HUES64 (cell line): ENCODE measurements around the gene RAPSN. TPM values are rescaled to one million over a fixed set of nuclear protein-coding genes. Genes with fewer than 3 reads are reported as not detected.
A peak's percentile ranks its signal among the peaks of the same experiment; 100 is the strongest.

Source experiments
- H3K27ac ChIP-seq: 2 replicates; pipeline ENCODE4 v1.7.0; 2013; ENCODE audit warnings: low read depth, low read length, inconsistent platforms
- H3K27me3 ChIP-seq: 2 replicates; pipeline ENCODE4 v1.6.1; 2013; ENCODE audit warnings: mild to moderate bottlenecking, low read length; ENCODE audit not compliant: insufficient read depth
- H3K36me3 ChIP-seq: 2 replicates; pipeline ENCODE4 v1.6.1; 2013; ENCODE audit warnings: mild to moderate bottlenecking, low read length; ENCODE audit not compliant: insufficient read depth
- H3K4me1 ChIP-seq: 2 replicates; pipeline ENCODE4 v1.6.1; 2013; ENCODE audit warnings: mild to moderate bottlenecking, low read length, moderate library complexity; ENCODE audit not compliant: insufficient read depth
- H3K4me3 ChIP-seq: 2 replicates; pipeline ENCODE4 v1.5.1; 2013; ENCODE audit warnings: mild to moderate bottlenecking, low read length, moderate library complexity
- H3K9ac ChIP-seq: 2 replicates; pipeline ENCODE4 v1.6.1; 2013; ENCODE audit warnings: mild to moderate bottlenecking, low read depth, low read length
- H3K9me3 ChIP-seq: 2 replicates; pipeline ENCODE4 v1.6.1; 2013; ENCODE audit warnings: low read depth, low read length; ENCODE audit not compliant: insufficient read depth
- WGBS: fragments of 150-250, 120-280 bp; methylation state at CpG from one replicate; pipeline ENCODE4 v1.1.7; 2013; ENCODE audit warnings: missing lambda C conversion rate; 5-methylcytosine and 5-hydroxymethylcytosine counted together
- polyA plus RNA-seq, 2 experiments: library from polyadenylated mRNA; stranded (reverse); fragments of 50-300 nt; gene quantifications; one replicate each; pipeline ENCODE4 v1.2.3, GENCODE V29; 2013

RAPSN gene
- polyA plus RNA-seq (2013, experiment 1 of 2): not detected
- polyA plus RNA-seq (2013, experiment 2 of 2): not detected

DNA sequence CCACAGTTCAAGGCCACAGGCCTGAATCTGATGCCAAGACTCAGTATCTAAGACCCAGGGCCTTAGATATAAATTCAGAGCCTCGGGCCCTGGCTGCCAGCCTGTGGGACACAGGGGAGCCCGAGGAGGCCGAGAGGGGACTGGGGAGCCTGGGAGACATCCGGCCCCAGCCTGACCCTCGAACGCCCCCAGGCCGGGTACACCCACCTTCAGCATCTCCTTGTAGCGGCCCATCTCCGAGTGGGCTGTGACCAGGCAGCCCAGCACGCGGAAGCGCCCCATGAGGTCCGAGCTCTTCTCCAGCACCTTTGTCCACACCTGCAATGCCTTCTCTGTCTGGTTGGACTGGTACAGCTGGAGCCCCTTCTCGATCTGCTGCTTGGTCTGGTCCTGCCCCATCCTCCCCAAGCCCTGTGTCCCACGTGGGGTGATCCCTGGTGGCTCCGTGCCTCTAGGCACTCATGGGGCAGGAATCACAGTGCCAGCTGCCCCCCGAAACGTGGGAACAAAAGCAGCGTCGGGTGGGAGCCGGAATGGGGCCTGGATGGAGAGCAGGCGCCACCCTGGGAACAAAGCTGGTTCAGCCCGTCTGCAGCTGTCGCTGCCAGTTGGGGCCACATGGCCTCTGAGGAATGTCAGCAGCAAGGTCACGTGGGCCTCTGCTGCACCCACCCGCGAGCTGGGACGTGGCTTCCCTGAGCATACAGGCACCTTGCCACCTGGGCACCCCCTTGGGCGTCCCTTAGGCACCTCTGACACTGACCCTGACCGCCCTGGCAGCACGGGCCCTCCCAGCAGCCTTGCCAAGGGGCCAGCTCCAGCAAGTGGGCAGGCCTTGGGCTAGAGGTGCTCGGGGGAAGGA is at the start of gene RAPSN:
Gene RAPSN, minus strand, starts transcription at position 571 of the 862 bp plus-strand sequence. Its CDS starts 172 bp downstream, at position 399.
- WGBS: 91% methylated on average over 32 of the region's 32 CpGs
- no peak within 1 kb of the TSS for H3K27ac ChIP-seq
- H3K9ac ChIP-seq: no peak within 1 kb of the TSS; the same call in 1 of the 2 replicates
- H3K4me3 ChIP-seq: no peak within 1 kb of the TSS
- no peaks in the 10 kb centered on the region for H3K36me3 ChIP-seq
- H3K4me1 ChIP-seq: no peaks in the 10 kb centered on the region
- no peaks in the 10 kb centered on the region for H3K9me3 ChIP-seq
- H3K27me3 ChIP-seq: no peaks in the 10 kb centered on the region

DNA sequence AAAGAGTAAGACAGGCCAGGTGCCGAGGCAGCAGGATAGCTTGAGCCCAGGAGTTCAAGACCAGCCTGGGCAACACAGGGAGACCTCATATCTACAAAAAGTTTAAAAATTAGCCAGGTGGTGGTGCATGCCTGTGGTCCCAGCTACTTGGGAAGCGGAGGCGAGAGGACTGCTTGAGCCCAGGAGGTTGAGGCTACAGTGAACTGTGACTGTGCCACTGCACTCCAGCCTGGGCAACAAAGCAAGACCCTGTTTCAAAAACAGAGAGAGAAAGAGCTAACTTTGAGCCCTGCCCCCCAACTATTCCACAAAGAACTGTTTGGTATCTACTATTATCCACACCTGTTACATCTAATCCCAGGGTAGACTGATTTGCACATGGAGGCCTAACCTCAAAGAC is 49.2 kb upstream of the RAPSN start:
- no peak overlapping the region for H3K9ac ChIP-seq
- no peak overlapping the region for H3K4me3 ChIP-seq

DNA sequence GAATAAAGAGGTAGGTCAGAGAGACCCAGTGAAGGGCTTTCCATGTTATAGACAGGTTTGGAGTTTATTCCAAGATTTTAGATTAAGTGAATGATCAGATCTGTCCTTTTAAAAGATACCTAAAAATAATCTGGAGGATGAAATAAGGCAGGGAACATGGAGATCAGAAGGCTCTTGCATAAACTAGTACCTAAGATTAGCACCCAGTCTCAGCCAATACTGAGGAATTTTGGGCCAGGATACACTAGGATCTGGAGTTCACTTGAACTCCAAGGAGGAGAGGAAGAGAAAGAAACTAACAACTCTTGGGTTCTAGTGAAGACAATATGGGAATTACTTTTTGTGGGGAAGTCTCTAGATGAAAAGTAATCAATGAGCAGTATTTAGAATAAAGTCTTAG is 47.9 kb upstream of the RAPSN start:
- peaks cover 29% of the 10 kb centered on the region for H3K36me3 ChIP-seq
- H3K27me3 ChIP-seq: no peaks in the 10 kb centered on the region
- H3K4me3 ChIP-seq: no peak overlapping the region
- no peaks in the 10 kb centered on the region for H3K9me3 ChIP-seq
- H3K27ac ChIP-seq: no peak overlapping the region
- peaks cover 34% of the 10 kb centered on the region for H3K4me1 ChIP-seq
- H3K9ac ChIP-seq: no peak overlapping the region

More for the DNA sequence above, 49.2 kb upstream of the RAPSN start:
- H3K36me3 ChIP-seq: peaks cover 34% of the 10 kb centered on the region
- no peaks in the 10 kb centered on the region for H3K27me3 ChIP-seq
- no peak overlapping the region for H3K27ac ChIP-seq
- 96% methylated on average over 3 of the region's 3 CpGs for WGBS
- H3K9me3 ChIP-seq: no peaks in the 10 kb centered on the region
- H3K4me1 ChIP-seq: peaks cover 39% of the 10 kb centered on the region

DNA sequence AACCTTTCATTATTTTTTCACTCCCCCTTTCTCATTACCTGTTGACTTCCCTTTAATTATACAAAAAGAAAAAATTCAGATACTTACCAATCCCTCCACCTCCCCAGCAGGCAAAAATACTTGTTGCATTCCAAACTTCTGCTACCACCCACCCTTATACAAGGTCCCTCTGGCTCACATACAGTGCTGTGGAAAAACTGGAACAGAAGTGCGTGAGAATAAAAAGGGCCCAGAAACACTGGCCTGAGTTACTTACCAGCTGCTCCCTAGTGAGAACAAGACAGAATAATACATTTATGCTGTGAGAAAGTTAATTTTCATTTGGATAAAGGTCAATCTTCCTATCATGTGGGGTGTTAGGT is 46.9 kb upstream of the RAPSN start:
- H3K27ac ChIP-seq: no peak overlapping the region
- peaks cover 25% of the 10 kb centered on the region for H3K4me1 ChIP-seq
- H3K4me3 ChIP-seq: no peak overlapping the region
- H3K9ac ChIP-seq: no peak overlapping the region
- no peaks in the 10 kb centered on the region for H3K9me3 ChIP-seq
- H3K36me3 ChIP-seq: peaks cover 29% of the 10 kb centered on the region
- H3K27me3 ChIP-seq: no peaks in the 10 kb centered on the region
- WGBS: 94% methylated on average over 1 of the region's 1 CpG

DNA sequence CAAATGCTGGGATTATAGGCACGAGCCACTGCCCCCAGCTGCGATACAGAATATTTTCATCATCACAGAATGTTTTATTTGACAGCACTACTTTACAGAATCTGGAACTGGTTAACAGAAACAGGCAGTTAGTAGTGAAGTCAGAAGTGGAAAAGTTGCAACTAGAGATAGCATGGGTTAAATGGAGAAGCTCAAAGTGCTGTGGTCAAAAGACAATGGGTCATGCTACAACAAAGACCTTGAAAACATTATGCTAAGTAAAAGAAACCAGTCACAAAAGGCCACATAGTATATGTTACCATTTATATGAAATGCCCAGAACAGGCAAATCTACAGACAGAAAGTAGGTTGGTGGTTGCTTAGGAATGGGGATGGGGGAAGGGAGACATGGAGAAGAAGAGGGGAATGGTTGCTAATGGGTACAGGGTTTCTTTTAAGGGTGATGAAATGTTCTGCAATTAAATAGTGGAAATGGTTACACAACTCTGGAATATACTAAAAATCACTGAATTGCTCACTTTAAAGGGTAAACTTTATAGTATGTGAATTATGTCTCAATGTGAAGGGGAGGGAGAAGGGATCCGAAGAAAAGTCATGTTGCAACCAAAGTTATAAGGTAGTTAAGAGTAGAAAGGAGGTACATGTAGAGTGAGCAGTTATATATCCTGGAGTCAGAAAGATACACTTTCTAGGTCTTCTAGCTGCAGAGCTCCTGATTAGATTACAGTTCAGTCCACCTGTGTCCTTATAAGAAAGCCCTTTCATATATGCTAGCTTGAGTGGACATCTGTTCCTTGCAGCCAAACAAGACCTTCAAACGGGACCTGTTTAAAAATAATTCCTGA is 46.3 kb upstream of the RAPSN start:
- Histone ChIP-seq H3K27ac (no peak overlapping the region), H3K27me3 (no peaks in the 10 kb centered on the region), H3K4me3 (no peak overlapping the region), H3K36me3 (peaks cover 29% of the 10 kb centered on the region), H3K4me1 (peaks cover 19% of the 10 kb centered on the region), H3K9me3 (no peaks in the 10 kb centered on the region), H3K9ac (no peak overlapping the region)
- 93% methylated on average over 4 of the region's 4 CpGs for WGBS

DNA sequence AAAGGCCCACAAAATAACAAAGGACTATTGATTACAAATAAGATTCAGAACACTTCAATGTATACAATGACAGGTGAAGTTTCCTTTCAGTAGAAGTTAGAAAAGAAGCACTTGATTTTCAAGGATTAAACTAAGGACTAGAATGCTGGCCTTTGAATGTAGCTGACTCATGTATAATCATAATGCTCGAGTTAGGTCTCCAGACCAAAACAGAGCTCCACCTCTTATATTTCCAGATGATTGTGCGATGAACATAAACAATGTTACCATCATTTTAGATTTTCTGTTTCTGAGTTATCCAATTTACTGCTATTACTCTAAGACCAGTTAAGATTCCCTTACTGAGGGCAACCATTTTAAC is 40.4 kb upstream of the RAPSN start:
- no peak overlapping the region for H3K4me3 ChIP-seq
- H3K27me3 ChIP-seq: no peaks in the 10 kb centered on the region
- H3K9ac ChIP-seq: no peak overlapping the region
- WGBS: 95% methylated on average over 2 of the region's 2 CpGs
- no peaks in the 10 kb centered on the region for H3K4me1 ChIP-seq
- H3K9me3 ChIP-seq: no peaks in the 10 kb centered on the region
- peaks cover 59% of the 10 kb centered on the region for H3K36me3 ChIP-seq
- no peak overlapping the region for H3K27ac ChIP-seq

DNA sequence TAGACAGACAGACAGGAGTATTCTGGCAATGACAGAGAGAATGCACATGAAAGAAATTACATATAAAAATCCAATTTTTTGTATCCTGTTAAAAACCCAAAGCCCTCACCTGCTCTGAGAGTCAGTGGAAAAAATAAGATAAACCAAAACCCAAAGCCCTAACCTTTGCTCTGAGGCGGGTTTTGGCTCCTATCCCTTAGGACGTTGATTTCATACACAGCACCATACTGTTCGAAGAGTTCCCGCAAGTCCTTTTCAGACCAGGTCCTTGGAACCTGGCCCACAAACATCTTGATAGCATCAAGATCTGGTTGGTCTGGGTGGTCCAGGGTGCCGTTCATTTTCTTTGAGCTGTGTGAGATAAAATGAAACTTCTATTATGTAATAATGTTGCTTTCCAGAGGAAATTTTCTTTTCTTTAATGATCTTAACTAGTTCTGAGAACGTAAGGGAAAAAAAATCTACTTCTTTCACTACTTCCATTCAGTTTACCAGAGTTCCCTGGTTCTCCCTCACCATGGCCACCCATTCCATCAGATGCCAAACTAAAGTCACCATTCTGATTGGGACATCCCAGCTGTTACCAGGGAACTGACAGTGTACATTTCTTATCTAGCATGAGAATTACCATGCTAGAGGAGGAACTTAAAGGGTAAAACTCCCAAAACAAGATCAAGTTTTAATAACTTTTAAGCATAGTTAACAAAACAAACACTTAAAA is 39.9 kb upstream of the RAPSN start:
- Histone ChIP-seq H3K4me1 (no peaks in the 10 kb centered on the region), H3K27me3 (no peaks in the 10 kb centered on the region), H3K9me3 (no peaks in the 10 kb centered on the region), H3K4me3 (no peak overlapping the region), H3K36me3 (peaks cover 60% of the 10 kb centered on the region), H3K9ac (no peak overlapping the region), H3K27ac (0 out of 2 replicates have a peak overlapping the region, but pooled peaks have one; percentile 29)
- WGBS: 95% methylated on average over 6 of the region's 6 CpGs

DNA sequence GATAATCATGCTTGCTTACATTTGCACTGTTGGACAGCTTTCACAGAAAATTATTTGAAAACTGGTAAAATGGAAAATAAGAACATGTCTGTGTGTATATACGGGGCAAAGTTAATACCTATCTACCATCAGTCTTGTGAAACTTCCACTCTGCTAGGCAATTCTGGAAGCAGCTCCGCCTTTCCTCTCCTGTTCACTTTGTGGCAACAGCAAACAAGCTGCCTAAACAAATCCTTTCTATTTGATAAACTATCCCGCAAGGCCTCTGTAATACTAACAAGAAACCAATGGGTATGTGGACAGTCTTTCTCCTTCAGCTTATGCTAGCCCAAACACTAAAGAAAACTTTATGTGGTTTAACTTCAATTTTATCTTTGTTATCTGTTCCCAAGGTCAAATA is 39.2 kb upstream of the RAPSN start:
- no peaks in the 10 kb centered on the region for H3K27me3 ChIP-seq
- H3K27ac ChIP-seq: no peak overlapping the region
- 95% methylated on average over 3 of the region's 3 CpGs for WGBS
- H3K4me3 ChIP-seq: no peak overlapping the region
- H3K4me1 ChIP-seq: no peaks in the 10 kb centered on the region
- peaks cover 63% of the 10 kb centered on the region for H3K36me3 ChIP-seq
- no peak overlapping the region for H3K9ac ChIP-seq
- no peaks in the 10 kb centered on the region for H3K9me3 ChIP-seq

DNA sequence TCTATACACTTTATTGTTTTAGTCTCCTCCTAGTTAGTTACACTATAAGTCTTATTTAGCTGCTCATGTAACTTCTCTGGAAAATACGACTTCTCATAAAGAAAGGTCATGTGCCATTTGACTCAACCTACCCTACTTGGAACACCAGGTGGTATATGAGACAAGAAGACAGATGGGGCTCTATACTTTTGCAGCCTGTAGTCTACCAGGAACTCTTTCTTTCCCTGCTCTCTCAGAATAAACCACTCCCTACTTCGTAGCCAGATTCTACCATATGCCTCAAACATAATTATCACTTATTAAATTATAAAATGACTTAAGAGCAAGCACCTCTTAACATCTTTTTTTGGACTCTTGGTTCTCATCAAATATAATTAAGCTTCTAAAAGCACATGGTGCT is 38.5 kb upstream of the RAPSN start:
- H3K9me3 ChIP-seq: no peaks in the 10 kb centered on the region
- no peak overlapping the region for H3K27ac ChIP-seq
- H3K9ac ChIP-seq: no peak overlapping the region
- WGBS: 100% methylated on average over 1 of the region's 2 CpGs
- H3K36me3 ChIP-seq: peaks cover 70% of the 10 kb centered on the region
- H3K27me3 ChIP-seq: no peaks in the 10 kb centered on the region
- H3K4me3 ChIP-seq: no peak overlapping the region
- no peaks in the 10 kb centered on the region for H3K4me1 ChIP-seq

DNA sequence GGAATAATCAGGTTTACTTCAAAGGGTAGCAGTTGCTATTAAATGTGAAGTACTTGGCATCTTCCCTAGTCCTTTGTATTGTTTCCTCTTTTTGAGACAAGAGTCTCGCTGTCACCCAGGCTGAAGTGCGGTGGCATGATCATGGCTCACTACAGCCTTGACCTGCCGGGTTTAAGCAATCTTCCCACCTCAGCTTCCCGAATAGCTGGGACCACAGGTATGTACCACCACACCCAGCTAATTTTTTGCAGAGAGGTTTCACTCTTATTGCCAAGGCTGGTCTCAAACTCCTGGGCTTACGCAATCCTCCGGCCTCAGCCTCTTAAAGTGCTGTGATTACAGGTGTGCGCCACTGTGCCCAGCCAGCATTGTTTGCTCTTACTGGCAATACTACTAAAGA is 36.2 kb upstream of the RAPSN start:
- H3K27ac ChIP-seq: no peak overlapping the region
- no peak overlapping the region for H3K9ac ChIP-seq
- 95% methylated on average over 7 of the region's 7 CpGs for WGBS
- no peaks in the 10 kb centered on the region for H3K27me3 ChIP-seq
- H3K4me1 ChIP-seq: no peaks in the 10 kb centered on the region
- peaks cover 91% of the 10 kb centered on the region for H3K36me3 ChIP-seq
- H3K9me3 ChIP-seq: no peaks in the 10 kb centered on the region
- H3K4me3 ChIP-seq: no peak overlapping the region

DNA sequence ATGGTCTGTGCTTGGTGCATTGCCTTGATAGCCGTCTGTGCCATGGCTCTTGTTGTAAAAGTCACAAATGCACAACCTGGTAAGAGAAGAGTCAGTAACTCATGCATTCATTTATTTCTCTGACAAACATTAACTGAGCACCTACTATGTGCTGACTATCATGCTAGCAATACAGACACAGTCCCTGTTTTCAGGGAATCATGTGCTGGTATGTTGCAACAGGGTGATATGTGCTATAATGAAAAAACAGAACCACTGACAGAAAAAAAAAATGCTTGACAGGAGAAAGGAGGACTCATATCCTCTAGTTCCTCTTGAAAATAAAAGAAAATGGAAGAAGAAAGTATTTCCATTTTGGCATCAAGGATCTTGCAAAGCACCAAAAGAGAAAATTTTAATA is 34.5 kb upstream of the RAPSN start:
- 87% methylated on average over 1 of the region's 1 CpG for WGBS

More for the DNA sequence above, 34.5 kb upstream of the RAPSN start:
- no peaks in the 10 kb centered on the region for H3K9me3 ChIP-seq
- no peak overlapping the region for H3K9ac ChIP-seq
- H3K36me3 ChIP-seq: peaks cover 95% of the 10 kb centered on the region
- no peaks in the 10 kb centered on the region for H3K27me3 ChIP-seq
- no peak overlapping the region for H3K4me3 ChIP-seq
- no peaks in the 10 kb centered on the region for H3K4me1 ChIP-seq
- H3K27ac ChIP-seq: no peak overlapping the region
